ENCODE results near the gene DENND1A.

GRCh38 chr9:123651273-123651672 is 278.7 kb downstream of the DENND1A start:
- no peak for TF ChIP-seq CTCF (IDR thresholded peaks at IDR 0.05)
- no peak for TF ChIP-seq HOXA7 (CRISPR knock-in tag; IDR thresholded peaks at IDR 0.05)
- TF ChIP-seq BHLHE40 (IDR thresholded peaks at IDR 0.05; ENCODE audit: low read depth, low read length) = no peak
- TF ChIP-seq POLR2AphosphoS2 (conservative IDR thresholded peaks at IDR 0.05; ENCODE audit: low read length) = no peak
- no peak for TF ChIP-seq RAD21 (conservative IDR thresholded peaks at IDR 0.05 in 1 of 2, IDR thresholded peaks at IDR 0.05 in 1 of 2)
- TF ChIP-seq JUNB (IDR thresholded peaks at IDR 0.05) = no peak
- no peak for TF ChIP-seq POLR2A (IDR thresholded peaks at IDR 0.05; ENCODE audit: low read length)
- TF ChIP-seq MYC (IDR thresholded peaks at IDR 0.05; ENCODE audit: borderline replicate concordance, low read length) = no peak
